Fibroblast of lung (primary cell): ENCODE results near the gene NOS1AP.

Experiments used
- CTCF ChIP-seq, 2 donors: IDR thresholded peaks in 1 of 2; conservative IDR thresholded peaks in 1 of 2; 1 replicate in 1 of 2; 2 replicates in 1 of 2; pipeline ENCODE4 v1.5.1; 2011 to 2012; ENCODE audit warnings: low read length in 2 of 2, control low read depth in 1 of 2, inconsistent platforms in 1 of 2, low read depth in 1 of 2, mild to moderate bottlenecking in 1 of 2
- EZH2 ChIP-seq: IDR thresholded peaks from 2 replicates; pipeline ENCODE4 v1.5.1; 2012; ENCODE audit warnings: low read length, control low read depth, mild to moderate bottlenecking; ENCODE audit errors: missing control alignments

GRCh38 chr1:162323023-162323422, 253.5 kb downstream of the NOS1AP start:
- TF ChIP-seq CTCF (conservative IDR thresholded peaks at IDR 0.05 in 1 of 2, IDR thresholded peaks at IDR 0.05 in 1 of 2; ENCODE audit: low read depth in 1 of 2, low read length in 2 of 2) (no peak), EZH2 (no peak)
